Sciatic nerve (tissue), 2 donors: ENCODE measurements around the gene ZIC4. TPM values are rescaled to one million over a fixed set of nuclear protein-coding genes. Genes with fewer than 3 reads are reported as not detected.

ENCODE experiments used
- ATAC-seq: fragments of 200-7000 bp; cut with Tn5 transposase; one replicate; pipeline ENCODE4 v1.9.1; 2020; ENCODE audit warnings: mild to moderate bottlenecking, moderate library complexity
- DNase-seq: peaks from one replicate; pipeline ENCODE4 v3.0.0-alpha.2; 2020; ENCODE audit warnings: low spot score
- intact Hi-C: fragments of 100-400 bp; cut with DNase I; formaldehyde crosslinking; loops from one replicate; pipeline ENCODE4 v1.14.2; 2022
- total RNA-seq: library from RNA; stranded (reverse); fragmentation: NEBNext Ultra II Directional; extraction: Animal tissue kit (Norgen Biotek cat#: 25700); gene quantifications from one replicate; pipeline ENCODE4 v1.2.1, GENCODE V29; 2021
- donor health status: DM: no; HTN: no; CAD: no.
- donor health status: DM: no; HTN: no; CAD: no.

ZIC4 gene
- total RNA-seq, 1 donor from 2014 or later = 0.62 TPM

- ATAC-seq (no peak), DNase-seq (no peak)
- intact Hi-C loops = no loop called here
Measured at GRCh38 chr3:147361454-147362420, 44.6 kb downstream of the ZIC4 start.

GRCh38 chr3:147360646-147361453, 45.5 kb downstream of the ZIC4 start:
- ATAC-seq = no peak
- intact Hi-C loops = no loop called here
- DNase-seq = no peak

- ATAC-seq (no peak), DNase-seq (no peak)
- intact Hi-C loops = no loop called here
Measured at GRCh38 chr3:147360051-147360439, 46.3 kb downstream of the ZIC4 start.

- no peak for DNase-seq
- ATAC-seq = no peak
- intact Hi-C loops = no loop called here
Measured at GRCh38 chr3:147359177-147360050, 46.9 kb downstream of the ZIC4 start.

- intact Hi-C loops = no loop called here
- ATAC-seq = no peak
- DNase-seq = no peak
Measured at GRCh38 chr3:147358144-147358992, 48.0 kb downstream of the ZIC4 start.

GRCh38 chr3:147356909-147357900, 49.1 kb downstream of the ZIC4 start:
- ATAC-seq = no peak
- no peak for DNase-seq
- intact Hi-C loops = no loop called here

GRCh38 chr3:147356145-147356908, 50.0 kb downstream of the ZIC4 start:
- intact Hi-C loops = no loop called here
- no peak for ATAC-seq
- DNase-seq = no peak

GRCh38 chr3:147355753-147356090, 50.6 kb downstream of the ZIC4 start:
- ATAC-seq = no peak
- DNase-seq = no peak
- intact Hi-C loops = no loop called here

GRCh38 chr3:147355084-147355752, 51.1 kb downstream of the ZIC4 start:
- ATAC-seq (no peak), DNase-seq (no peak)
- intact Hi-C loops = no loop called here

GRCh38 chr3:147354623-147355022, 51.7 kb downstream of the ZIC4 start:
- intact Hi-C loops = no loop called here
- no peak for DNase-seq
- no peak for ATAC-seq

GRCh38 chr3:147351301-147351700, 55.0 kb downstream of the ZIC4 start:
- DNase-seq = no peak
- intact Hi-C loops = no loop called here
- ATAC-seq = no peak

GRCh38 chr3:147348976-147349375, 57.4 kb downstream of the ZIC4 start:
- DNase-seq = no peak
- no peak for ATAC-seq
- intact Hi-C loops = no loop called here

GRCh38 chr3:147343926-147344325, 62.4 kb downstream of the ZIC4 start:
- intact Hi-C loops = no loop called here
- DNase-seq = no peak
- no peak for ATAC-seq

- ATAC-seq (no peak), DNase-seq (no peak)
- intact Hi-C loops = no loop called here
Measured at GRCh38 chr3:147341727-147342126, 64.6 kb downstream of the ZIC4 start.

GRCh38 chr3:147336543-147337278, 69.6 kb downstream of the ZIC4 start:
- no peak for DNase-seq

More at GRCh38 chr3:147336543-147337278, 69.6 kb downstream of the ZIC4 start:
- intact Hi-C loops = no loop called here
- peak; percentile 62 for ATAC-seq
